D721Med (cell line): ENCODE results near the gene CPNE2.
"Not testable (repeated sequence)": the region's sequence is repeated elsewhere in the genome, so short reads cannot be mapped to it uniquely, and the experiment has no call there.

ENCODE experiments used
- DNase-seq: peaks from one replicate; pipeline ENCODE4 v3.0.0; 2011; ENCODE audit warnings: low spot score; ENCODE audit not compliant: insufficient read length
- FAIRE-seq: peaks from 2 replicates; lab custom pipeline; 2011; peaks lifted over from hg19 to GRCh38; lab: Jason Lieb, UNC
- CTCF ChIP-seq: IDR thresholded peaks from 2 replicates; pipeline ENCODE4 v1.5.1; 2012; ENCODE audit warnings: mild to moderate bottlenecking, control low read depth; ENCODE audit not compliant: insufficient read depth; ENCODE audit errors: missing control alignments

The CPNE2 gene

GRCh38 chr16:57069635-57070370 lies 22.6 kb upstream of the CPNE2 start:
- FAIRE-seq, result no peak
- DNase-seq, result no peak
- TF ChIP-seq CTCF, result no peak

- no peak for DNase-seq
- no peak for FAIRE-seq
- TF ChIP-seq CTCF, result no peak
Measured at GRCh38 chr16:57070424-57070823, 22.0 kb upstream of the CPNE2 start.

- DNase-seq, FAIRE-seq: not testable (repeated sequence)
Measured at GRCh38 chr16:57071081-57071732, 21.2 kb upstream of the CPNE2 start.

GRCh38 chr16:57071831-57072582 lies 20.4 kb upstream of the CPNE2 start:
- DNase-seq (no peak), FAIRE-seq (no peak)
- no peak for TF ChIP-seq CTCF

- no peak for DNase-seq
- TF ChIP-seq CTCF, result no peak
Measured at GRCh38 chr16:57072616-57073275, 19.6 kb upstream of the CPNE2 start.

GRCh38 chr16:57077714-57078113 lies 14.7 kb upstream of the CPNE2 start:
- no peak for FAIRE-seq
- no peak for DNase-seq
- no peak for TF ChIP-seq CTCF

More at GRCh38 chr16:57072616-57073275, 19.6 kb upstream of the CPNE2 start:
- no peak for FAIRE-seq

- no peak for FAIRE-seq
- TF ChIP-seq CTCF, result no peak
- no peak for DNase-seq
Measured at GRCh38 chr16:57081744-57082143, 10.6 kb upstream of the CPNE2 start.
